ENCODE data around the gene ENTPD2. TPM values are rescaled to one million over a fixed set of nuclear protein-coding genes. Genes with fewer than 3 reads are reported as not detected.
A peak's percentile ranks its signal among the peaks of the same experiment; 100 is the strongest.

ENTPD2 gene
- total and polyA plus RNA-seq, 10 of the 15 experiments (the other 5 are each of a cell fraction or from before 2014, with no cell fraction given), result 0.15 to 1.8 (median 0.65) TPM; not detected in 2

DNA sequence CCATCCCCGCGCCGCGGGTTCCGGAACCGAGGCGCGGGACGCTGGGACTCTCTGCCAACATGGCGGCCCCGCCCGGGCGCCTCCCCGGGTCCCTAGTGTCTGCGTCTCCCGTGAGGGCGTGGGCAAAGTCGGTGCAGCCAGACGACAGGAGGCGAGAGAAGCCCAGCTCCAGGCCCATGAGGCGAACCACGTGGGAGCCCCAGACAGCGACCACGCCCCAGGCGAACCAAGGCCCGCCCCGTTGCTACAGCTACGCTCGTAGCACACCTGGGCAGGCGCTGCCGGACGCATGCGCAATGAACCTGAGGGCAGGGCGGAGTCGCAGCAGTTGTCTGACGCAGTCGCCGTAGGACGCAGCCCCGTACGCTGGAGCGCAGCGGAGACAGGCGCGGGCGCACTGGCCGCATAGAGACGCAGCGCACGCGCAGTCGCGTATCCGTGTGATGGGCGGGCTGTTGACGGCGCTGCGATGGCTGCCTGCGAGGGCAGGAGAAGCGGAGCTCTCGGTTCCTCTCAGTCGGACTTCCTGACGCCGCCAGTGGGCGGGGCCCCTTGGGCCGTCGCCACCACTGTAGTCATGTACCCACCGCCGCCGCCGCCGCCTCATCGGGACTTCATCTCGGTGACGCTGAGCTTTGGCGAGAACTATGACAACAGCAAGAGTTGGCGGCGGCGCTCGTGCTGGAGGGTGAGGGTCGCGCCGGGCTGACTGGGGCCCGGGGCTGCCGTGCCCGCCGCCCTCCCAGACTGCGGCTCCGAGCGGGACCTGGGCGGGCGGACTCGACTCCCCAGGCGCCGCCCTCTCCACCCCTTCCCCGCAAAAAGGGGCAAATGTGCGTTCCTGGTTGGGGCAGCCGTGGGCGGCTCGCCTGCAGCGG is 32.9 kb upstream of the ENTPD2 start, which contains the start of gene MAN1B1 (continued):
- TF ChIP-seq SMARCA5 (IDR thresholded peaks at IDR 0.05) (peak; percentile 91; the same call in 1 of the 2 replicates), TBL1XR1 (IDR thresholded peaks at IDR 0.05; ENCODE audit: low read depth, low read length) (no peak), CTCF (IDR thresholded peaks at IDR 0.05 in 2 of 3, conservative IDR thresholded peaks at IDR 0.05 in 1 of 3; ENCODE audit: control insufficient read depth in 2 of 3, extremely low read depth in 1 of 3, insufficient read depth in 1 of 3, low read depth in 3 of 3, low read length in 3 of 3) (peak in 1 of 3 experiments; percentile 23; a peak in 1 of 6 replicates), SPI1 (IDR thresholded peaks at IDR 0.05; ENCODE audit: borderline replicate concordance, insufficient read depth, low read depth, low read length) (peak; percentile 82), FOS (IDR thresholded peaks at IDR 0.05; ENCODE audit: borderline replicate concordance, extremely low read depth, insufficient read length) (no peak), MAX (IDR thresholded peaks at IDR 0.05; ENCODE audit: low read depth, low read length) (peak; percentile 93), WRNIP1 (IDR thresholded peaks at IDR 0.05; ENCODE audit: borderline replicate concordance, low read depth, low read length) (no peak)
